HG03095 (cell line): ENCODE data around the gene KDM5D.

ENCODE experiments used
- ATAC-seq: cut with Tn5 transposase; IDR thresholded peaks from one replicate; pipeline ENCODE4 v1.9.1; 2021; ENCODE audit warnings: moderate library complexity; ENCODE audit not compliant: unreplicated experiment

KDM5D gene

GRCh38 chrY:19744381-19745378 lies at the start of gene KDM5D:
KDM5D (minus strand) TSS chrY:19744726; CDS start chrY:19744534, 192 bp downstream.
- no peak for ATAC-seq

GRCh38 chrY:19768375-19768774 lies 23.8 kb upstream of the KDM5D start:
- ATAC-seq, result no peak

GRCh38 chrY:19743331-19743730 lies 1.2 kb downstream of the KDM5D start:
- no peak for ATAC-seq

GRCh38 chrY:19742153-19742552 lies 2.4 kb downstream of the KDM5D start:
- ATAC-seq, result no peak

GRCh38 chrY:19734425-19734824 lies 10.1 kb downstream of the KDM5D start:
- no peak for ATAC-seq

GRCh38 chrY:19717950-19718349 lies 26.6 kb downstream of the KDM5D start:
- ATAC-seq, result no peak

- no peak for ATAC-seq
These were observed 27.4 kb downstream of the KDM5D start for GRCh38 chrY:19717146-19717545.

GRCh38 chrY:19715226-19715625 lies 29.3 kb downstream of the KDM5D start:
- ATAC-seq, result no peak

GRCh38 chrY:19713430-19713829 lies 31.1 kb downstream of the KDM5D start:
- no peak for ATAC-seq

- no peak for ATAC-seq
These were observed 38.3 kb downstream of the KDM5D start for GRCh38 chrY:19706273-19706672.

GRCh38 chrY:19698495-19698894 lies 46.0 kb downstream of the KDM5D start:
- ATAC-seq, result no peak

GRCh38 chrY:19680821-19681220 lies 63.7 kb downstream of the KDM5D start:
- no peak for ATAC-seq
